ENCODE results near the gene SEC63.

DNA sequence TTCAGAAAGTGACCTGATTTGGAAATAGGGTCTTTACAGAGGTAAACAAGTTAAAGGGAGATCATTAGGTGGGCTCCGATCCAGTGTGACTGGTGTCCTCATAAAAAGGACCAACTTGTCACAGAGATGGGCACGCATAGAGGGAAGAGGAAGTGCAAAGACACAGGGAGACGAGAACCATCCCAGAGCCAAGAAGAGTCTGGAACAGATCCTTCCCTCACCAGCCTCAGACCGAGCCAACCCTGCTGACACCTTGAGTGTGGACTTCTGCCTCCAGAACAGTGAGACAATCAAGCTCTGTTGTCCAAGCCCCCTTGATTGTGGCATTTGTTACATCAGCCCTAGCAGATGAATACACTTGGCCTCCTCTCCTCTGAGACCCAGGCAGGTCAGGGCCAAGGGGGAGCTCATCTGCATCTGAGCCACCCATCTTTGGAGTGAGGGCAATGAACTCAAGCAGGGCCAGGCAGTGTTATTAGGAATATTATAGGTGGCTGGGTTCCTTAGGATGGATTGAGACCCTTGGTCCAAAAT is 111.7 kb downstream of the SEC63 start:
- TF ChIP-seq, protein P1, sequence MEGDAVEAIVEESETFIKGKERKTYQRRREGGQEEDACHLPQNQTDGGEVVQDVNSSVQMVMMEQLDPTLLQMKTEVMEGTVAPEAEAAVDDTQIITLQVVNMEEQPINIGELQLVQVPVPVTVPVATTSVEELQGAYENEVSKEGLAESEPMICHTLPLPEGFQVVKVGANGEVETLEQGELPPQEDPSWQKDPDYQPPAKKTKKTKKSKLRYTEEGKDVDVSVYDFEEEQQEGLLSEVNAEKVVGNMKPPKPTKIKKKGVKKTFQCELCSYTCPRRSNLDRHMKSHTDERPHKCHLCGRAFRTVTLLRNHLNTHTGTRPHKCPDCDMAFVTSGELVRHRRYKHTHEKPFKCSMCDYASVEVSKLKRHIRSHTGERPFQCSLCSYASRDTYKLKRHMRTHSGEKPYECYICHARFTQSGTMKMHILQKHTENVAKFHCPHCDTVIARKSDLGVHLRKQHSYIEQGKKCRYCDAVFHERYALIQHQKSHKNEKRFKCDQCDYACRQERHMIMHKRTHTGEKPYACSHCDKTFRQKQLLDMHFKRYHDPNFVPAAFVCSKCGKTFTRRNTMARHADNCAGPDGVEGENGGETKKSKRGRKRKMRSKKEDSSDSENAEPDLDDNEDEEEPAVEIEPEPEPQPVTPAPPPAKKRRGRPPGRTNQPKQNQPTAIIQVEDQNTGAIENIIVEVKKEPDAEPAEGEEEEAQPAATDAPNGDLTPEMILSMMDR (IDR thresholded peaks at IDR 0.05) = no peak
- no peak for TF ChIP-seq POLR2A (IDR thresholded peaks at IDR 0.05)

All from adrenal gland (tissue), 5 donors.